EL (cell line): ENCODE results near the gene MFSD6L.
A peak's percentile ranks its signal among the peaks of the same experiment; 100 is the strongest.

ENCODE experiments used
- DNase-seq: peaks from one replicate; pipeline ENCODE4 v3.0.0-alpha.2; 2016

Gene MFSD6L

GRCh38 chr17:8791248-8791909, 7.8 kb downstream of the MFSD6L start:
- DNase-seq = no peak

DNA sequence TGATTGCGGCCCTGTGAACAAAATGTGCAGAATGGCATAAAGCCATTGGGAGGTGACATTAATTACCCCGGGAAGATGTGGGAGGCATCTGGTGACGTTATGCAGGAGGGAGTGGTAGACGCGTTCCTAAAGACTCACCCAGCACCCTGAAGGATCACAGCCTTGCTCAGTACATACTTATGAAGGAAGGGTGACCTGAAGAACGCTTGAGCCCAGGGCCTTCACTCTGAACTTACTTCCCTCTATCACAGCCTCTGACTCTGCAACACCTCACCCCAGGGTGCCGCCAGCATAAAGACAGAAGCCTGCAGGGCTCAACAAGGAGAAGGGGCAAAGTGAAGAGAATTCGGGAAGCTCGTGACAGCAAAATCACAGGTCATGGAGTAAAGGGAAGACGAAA, 9.4 kb downstream of the MFSD6L start:
- DNase-seq = no peak

- no peak for DNase-seq
Measured at GRCh38 chr17:8788998-8789397, 10.2 kb downstream of the MFSD6L start.

GRCh38 chr17:8785547-8786413, 13.4 kb downstream of the MFSD6L start:
- peak; percentile 68 for DNase-seq

- DNase-seq = no peak
Measured at GRCh38 chr17:8782176-8782575, 17.0 kb downstream of the MFSD6L start.

DNA sequence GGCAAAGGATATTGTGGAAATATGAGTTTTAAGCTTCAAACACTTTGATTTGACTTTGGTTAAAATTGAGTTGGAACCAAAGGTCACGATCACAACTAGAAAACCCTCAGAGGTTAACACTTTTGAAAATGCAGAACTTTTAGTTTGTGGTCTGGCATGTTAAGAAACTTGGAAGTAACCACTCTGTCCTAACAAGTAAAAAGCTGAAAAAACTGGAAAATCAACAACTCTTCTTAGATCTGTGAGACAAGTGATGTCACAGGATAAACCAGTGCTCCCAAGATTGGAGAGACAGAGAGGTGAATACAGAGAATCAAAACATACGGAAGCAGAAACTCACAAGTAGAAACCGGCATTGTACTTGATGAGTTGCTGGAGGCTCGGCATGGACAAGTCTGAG, 17.4 kb downstream of the MFSD6L start:
- no peak for DNase-seq

DNA sequence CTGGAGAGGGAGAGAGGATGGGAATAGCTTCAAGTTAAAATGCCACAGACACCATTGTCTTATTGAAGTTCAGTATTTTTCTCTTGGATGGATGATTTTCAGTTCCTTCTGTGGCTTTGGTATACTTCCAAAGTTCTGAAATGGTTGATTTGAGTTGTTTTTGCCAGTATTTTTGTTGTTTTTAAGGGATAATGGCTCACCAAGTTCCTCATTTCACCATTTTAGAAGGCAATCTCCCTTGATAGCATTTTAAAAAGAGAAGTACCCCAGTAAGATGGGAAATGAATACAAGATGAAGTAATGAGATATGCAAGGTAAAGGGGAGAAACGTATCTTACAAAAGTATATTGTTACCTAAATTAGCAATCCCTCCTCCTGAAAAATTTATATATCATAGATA, 22.3 kb downstream of the MFSD6L start:
- no peak for DNase-seq

DNA sequence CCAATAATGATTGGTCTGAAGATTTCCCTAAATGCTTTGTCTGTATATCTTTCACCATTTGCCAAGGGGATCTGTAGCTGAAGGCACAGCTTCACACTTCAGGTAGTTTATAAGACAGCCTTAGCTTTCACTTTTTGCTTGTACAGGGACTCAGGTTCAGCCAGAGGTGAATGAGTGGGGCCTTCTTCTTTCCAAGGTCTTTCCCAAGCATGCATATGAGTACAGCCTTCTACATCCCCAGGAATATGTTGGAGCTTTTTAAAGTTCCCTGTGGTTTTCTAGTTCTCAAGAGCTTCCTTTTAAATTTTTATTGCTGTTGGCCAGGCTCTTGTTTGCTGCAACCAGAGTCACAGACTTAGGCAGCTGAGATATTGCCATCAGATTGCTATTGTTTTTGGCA, 22.9 kb downstream of the MFSD6L start:
- DNase-seq = no peak

DNA sequence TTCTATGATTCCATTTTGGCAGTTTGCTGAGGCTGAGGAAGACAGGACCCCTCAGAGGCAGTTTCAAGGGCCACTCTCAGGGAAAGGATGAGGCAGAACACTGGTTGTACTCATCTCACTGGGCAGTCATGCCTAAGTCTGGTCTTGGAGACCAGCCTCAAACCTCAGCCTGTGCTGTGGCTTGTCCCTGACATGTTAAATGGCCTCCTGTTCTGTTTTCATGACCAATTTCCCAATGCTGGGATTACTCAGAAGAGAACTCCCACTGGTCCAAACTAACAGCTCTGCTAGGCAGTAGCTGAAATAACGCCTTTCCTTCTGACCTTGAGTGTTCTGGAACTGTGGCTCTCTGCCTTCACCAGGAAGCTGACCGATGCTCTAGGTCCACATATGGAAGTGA, 32.4 kb downstream of the MFSD6L start:
- DNase-seq = no peak

GRCh38 chr17:8762012-8762411, 37.2 kb downstream of the MFSD6L start:
- no peak for DNase-seq

DNA sequence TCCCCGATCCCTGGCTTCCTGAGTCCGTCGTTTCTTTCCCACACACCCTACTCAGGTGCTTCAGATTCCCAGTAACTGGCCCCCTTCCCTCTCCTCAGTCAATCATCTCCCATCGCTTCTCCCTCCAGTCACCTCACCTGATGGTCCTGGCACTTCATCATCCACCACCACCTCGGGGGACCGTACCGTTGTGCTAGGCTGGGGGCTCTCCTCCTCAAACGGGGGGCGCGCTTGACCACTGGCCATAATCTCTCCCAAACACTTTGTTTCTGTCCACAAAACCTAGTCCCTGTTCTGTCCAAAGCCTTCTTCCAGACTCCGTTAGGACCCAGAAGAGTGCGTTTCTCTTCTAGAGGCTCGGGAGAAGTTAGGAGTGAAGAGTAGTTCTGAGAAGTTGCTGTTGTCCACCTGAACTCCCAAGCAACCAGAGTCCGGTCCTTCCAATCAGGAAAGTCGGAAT, 41.0 kb downstream of the MFSD6L start, which contains the start of gene SPDYE4:
Gene SPDYE4, minus strand, starts transcription at position 410 of the 460 bp plus-strand sequence. Its CDS starts 164 bp downstream, at position 246.
- no peak for DNase-seq

GRCh38 chr17:8757189-8757588, 42.0 kb downstream of the MFSD6L start:
- no peak for DNase-seq

DNA sequence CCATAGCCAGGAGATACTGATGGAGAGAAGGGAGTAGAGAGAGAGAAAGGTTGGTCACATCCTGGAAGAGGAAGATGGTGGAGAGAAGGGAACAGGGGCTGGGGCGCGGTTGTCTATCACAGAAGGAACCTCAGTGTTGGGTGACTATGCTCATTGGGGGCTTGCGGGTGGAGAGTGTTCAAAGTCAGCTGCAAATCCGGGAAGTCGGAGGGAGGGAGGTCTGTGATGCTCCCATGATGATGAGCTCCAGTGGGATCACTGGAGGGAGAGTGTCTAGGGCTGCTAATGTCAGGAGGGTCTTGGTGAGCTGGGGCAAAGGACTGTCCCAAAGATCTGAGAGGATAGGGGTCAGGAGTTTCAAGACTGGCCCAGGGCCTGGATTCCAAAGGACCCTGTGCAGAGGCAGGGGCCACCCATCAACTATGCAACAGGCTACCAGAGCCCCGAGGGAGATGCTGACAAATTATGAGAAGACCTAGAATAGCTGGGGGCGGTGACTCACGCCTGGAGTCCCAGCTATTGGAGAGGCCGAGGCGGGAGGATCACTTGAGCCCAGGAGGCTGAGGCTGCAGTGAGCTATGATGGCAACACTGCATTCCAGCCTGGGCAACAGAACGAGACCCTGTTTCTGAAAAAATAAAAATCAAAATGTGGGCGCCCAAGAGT, 43.4 kb downstream of the MFSD6L start:
- DNase-seq = no peak

GRCh38 chr17:8754890-8755289, 44.3 kb downstream of the MFSD6L start:
- no peak for DNase-seq

- peak; percentile 28 for DNase-seq
Measured at GRCh38 chr17:8753976-8754440, 45.2 kb downstream of the MFSD6L start.

DNA sequence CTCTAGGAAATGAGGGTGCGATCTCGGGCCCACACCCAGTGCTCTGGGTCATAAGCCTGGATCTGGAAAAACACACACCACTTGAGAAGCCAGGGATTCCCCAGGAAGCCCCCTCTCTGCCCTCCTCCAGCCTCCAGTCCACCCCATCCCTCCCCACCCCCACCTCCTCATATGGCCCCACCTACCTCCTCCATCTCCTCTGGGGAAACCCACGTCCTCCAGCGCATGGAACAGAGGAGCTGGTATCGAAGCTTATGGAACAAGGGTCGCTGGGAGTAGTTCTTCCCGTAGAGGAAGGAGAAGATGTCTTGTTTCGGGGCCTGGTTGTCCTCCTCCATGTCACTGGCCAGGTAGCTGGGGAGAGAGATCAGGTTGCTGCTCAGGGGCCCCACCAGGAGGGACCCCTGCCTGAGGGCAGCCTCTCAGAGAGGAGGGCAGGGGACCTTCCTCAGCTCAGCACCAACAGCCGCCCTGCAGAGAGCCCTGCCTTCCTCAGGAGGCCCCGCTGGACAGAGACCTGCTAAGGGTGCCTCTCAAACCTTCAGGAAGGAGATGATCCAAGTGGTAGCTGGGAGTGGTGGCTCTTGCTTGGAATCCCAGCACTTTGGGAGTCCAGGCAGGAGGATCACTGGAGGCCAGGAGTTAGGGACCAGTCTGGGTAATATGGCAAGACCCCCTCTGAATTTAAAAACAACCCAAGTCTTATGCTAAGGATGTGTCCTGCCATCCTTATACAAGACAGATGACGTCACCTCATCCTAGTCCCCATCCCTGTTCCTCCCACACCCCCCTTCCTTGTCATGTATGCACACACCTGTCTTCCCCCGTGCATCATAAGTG, 45.8 kb downstream of the MFSD6L start:
- no peak for DNase-seq

DNA sequence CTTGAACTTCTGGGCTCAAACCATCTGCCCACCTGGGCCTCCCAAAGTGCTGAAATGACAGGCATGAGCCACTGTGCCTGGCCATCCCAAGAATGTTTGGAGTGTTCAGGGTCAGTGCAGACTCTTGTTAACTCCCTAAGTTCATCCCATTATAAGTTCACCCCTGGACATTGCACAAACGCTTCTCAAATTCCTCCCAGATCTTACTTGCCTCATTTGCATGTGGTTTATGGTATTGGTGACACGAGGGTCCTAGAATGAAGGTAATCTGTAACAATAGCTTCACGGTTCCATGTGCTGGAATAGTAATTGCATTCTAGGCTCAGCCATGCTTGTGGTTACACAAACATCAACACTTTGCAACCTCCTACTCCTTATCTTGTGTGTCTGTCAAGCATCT, 49.5 kb downstream of the MFSD6L start:
- DNase-seq = no peak

- no peak for DNase-seq
Measured at GRCh38 chr17:8747742-8748141, 51.4 kb downstream of the MFSD6L start.
